H1 (cell line): Measurements from ENCODE around the gene NHSL2. TPM values are rescaled to one million over a fixed set of nuclear protein-coding genes. Genes with fewer than 3 reads are reported as not detected.

Experiments
- CTCF ChIA-PET: fragments of 300-600 bp; sonication (Branson Sonifier 250); formaldehyde crosslinking; loops from one replicate; lab custom pipeline; 2021; ENCODE audit not compliant: partially characterized antibody; lab: Charles Lee
- POLR2A ChIA-PET: fragments of 300-600 bp; sonication (Branson Sonifier 250); formaldehyde crosslinking; loops from one replicate; lab custom pipeline; 2021; ENCODE audit warnings: inconsistent platforms; ENCODE audit not compliant: partially characterized antibody; lab: Charles Lee
- DNase-seq, 2 experiments: peaks; one replicate each; pipeline versions ENCODE4 v3.0.0 to v3.0.0-alpha.2; 2010 to 2022; ENCODE audit warnings: low spot score in 2 of 2, low read depth in 1 of 2, mixed read lengths in 1 of 2
- FAIRE-seq: peaks from 2 replicates; lab custom pipeline; 2011; peaks lifted over from hg19 to GRCh38; lab: Jason Lieb, UNC
- H2AFZ ChIP-seq: 2 replicates; pipeline ENCODE4 v1.8.1; 2012; ENCODE audit warnings: low read length, inconsistent platforms
- H2AK5ac ChIP-seq: 2 replicates; pipeline ENCODE4 v1.6.1; 2013; ENCODE audit warnings: low read depth, low read length
- H2BK120ac ChIP-seq: replicated peaks from 2 replicates; pipeline ENCODE3; 2013; ENCODE audit warnings: low read depth, low read length, inconsistent platforms
- H2BK12ac ChIP-seq: 2 replicates; pipeline ENCODE4 v1.6.1; 2013; ENCODE audit warnings: low read depth, low read length
- H2BK15ac ChIP-seq: 2 replicates; pipeline ENCODE4 v1.6.1; 2013; ENCODE audit warnings: low read length
- H2BK20ac ChIP-seq: 2 replicates; pipeline ENCODE4 v1.6.1; 2013; ENCODE audit warnings: low read length
- H2BK5ac ChIP-seq: 2 replicates; pipeline ENCODE4 v1.6.1; 2013; ENCODE audit warnings: low read depth, low read length
- H3K14ac ChIP-seq: 2 replicates; pipeline ENCODE4 v1.6.1; 2013; ENCODE audit warnings: inconsistent platforms; ENCODE audit not compliant: insufficient read length
- H3K18ac ChIP-seq: 2 replicates; pipeline ENCODE4 v1.6.1; 2013; ENCODE audit warnings: low read length; ENCODE audit errors: extremely low read depth
- H3K23ac ChIP-seq: 2 replicates; pipeline ENCODE4 v1.6.1; 2013; ENCODE audit warnings: inconsistent platforms; ENCODE audit not compliant: insufficient read length
- H3K23me2 ChIP-seq: 2 replicates; pipeline ENCODE4 v1.6.1; 2013; ENCODE audit warnings: low read depth, low read length
- H3K27ac ChIP-seq: 2 replicates; pipeline ENCODE4 v1.6.1; 2011; ENCODE audit warnings: low read depth, low read length, inconsistent platforms
- H3K27me3 ChIP-seq, 4 experiments: replicated peaks in 1 of 4; 1 replicate in 1 of 4; 2 replicates in 3 of 4; pipeline versions ENCODE4 v1.6.1 to v1.8.1; 2011 to 2013; ENCODE audit warnings: low read length in 3 of 4, mild to moderate bottlenecking in 3 of 4, inconsistent platforms in 2 of 4, mixed read lengths in 2 of 4, moderate library complexity in 1 of 4; ENCODE audit not compliant: control insufficient read depth in 3 of 4, insufficient read depth in 3 of 4; ENCODE audit errors: extremely low read depth in 1 of 4
- H3K36me3 ChIP-seq, 4 experiments: 2 replicates each; pipeline versions ENCODE4 v1.6.1 to v1.8.1; 2011 to 2013; ENCODE audit warnings: mild to moderate bottlenecking in 4 of 4, low read length in 3 of 4, moderate library complexity in 2 of 4, control low read depth in 1 of 4, inconsistent platforms in 1 of 4; ENCODE audit not compliant: insufficient read depth in 4 of 4, control insufficient read depth in 2 of 4
- H3K4ac ChIP-seq: replicated peaks from 2 replicates; pipeline ENCODE3; 2013; ENCODE audit warnings: low read length, low read depth, mixed read lengths, inconsistent platforms; ENCODE audit not compliant: insufficient read length
- H3K4me1 ChIP-seq, 4 experiments: replicated peaks in 1 of 4; 1 replicate in 1 of 4; 2 replicates in 3 of 4; pipeline versions ENCODE4 v1.6.1 to v1.8.1; 2011 to 2013; ENCODE audit warnings: low read length in 3 of 4, inconsistent platforms in 2 of 4, mixed read lengths in 1 of 4; ENCODE audit not compliant: insufficient read depth in 4 of 4, control insufficient read depth in 3 of 4
- H3K4me2 ChIP-seq, 2 experiments: 2 replicates each; pipeline versions ENCODE4 v1.6.1 to v1.8.1; 2011 to 2013; ENCODE audit warnings: low read depth in 2 of 2, low read length in 2 of 2, control low read depth in 1 of 2, inconsistent platforms in 1 of 2, mild to moderate bottlenecking in 1 of 2; ENCODE audit not compliant: insufficient read depth in 1 of 2
- H3K4me3 ChIP-seq, 4 experiments: fragments of 200-600, 300-600 bp in 1 of 4; sonication (generic), shearing (Covaris generic), sonication (Bioruptor Twin) in 1 of 4; 2 replicates each; pipeline versions ENCODE4 v1.5.1 to v1.8.1; 2011 to 2016; ENCODE audit warnings: low read length in 4 of 4, low read depth in 3 of 4, control low read depth in 2 of 4, inconsistent platforms in 2 of 4, mild to moderate bottlenecking in 2 of 4, mixed read lengths in 1 of 4, moderate library complexity in 1 of 4; ENCODE audit not compliant: insufficient read depth in 2 of 4; ENCODE audit errors: extremely low read depth in 1 of 4
- H3K56ac ChIP-seq: replicated peaks from 2 replicates; pipeline ENCODE3; 2013; ENCODE audit warnings: low read depth, mild to moderate bottlenecking, mixed read lengths, low read length, inconsistent platforms; ENCODE audit not compliant: insufficient read length
- H3K79me1 ChIP-seq: 2 replicates; pipeline ENCODE4 v1.6.1; 2013; ENCODE audit warnings: low read depth, low read length, control low read depth
- H3K79me2 ChIP-seq, 2 experiments: 2 replicates each; pipeline versions ENCODE4 v1.6.1 to v1.8.1; 2012 to 2013; ENCODE audit warnings: low read length in 2 of 2, mild to moderate bottlenecking in 2 of 2, inconsistent platforms in 1 of 2; ENCODE audit not compliant: insufficient read depth in 2 of 2, control insufficient read depth in 1 of 2
- H3K9ac ChIP-seq, 4 experiments: replicated peaks in 1 of 4; 1 replicate in 1 of 4; 2 replicates in 3 of 4; pipeline versions ENCODE4 v1.6.1 to v1.8.1; 2011 to 2013; ENCODE audit warnings: low read depth in 3 of 4, low read length in 3 of 4, control low read depth in 2 of 4, mild to moderate bottlenecking in 2 of 4, moderate library complexity in 2 of 4, inconsistent platforms in 1 of 4; ENCODE audit errors: extremely low read depth in 1 of 4
- H3K9me3 ChIP-seq, 2 experiments: 2 replicates each; pipeline versions ENCODE4 v1.6.1 to v1.8.1; 2012 to 2013; ENCODE audit warnings: mild to moderate bottlenecking in 2 of 2, moderate library complexity in 2 of 2, control low read depth in 1 of 2, inconsistent platforms in 1 of 2, low read depth in 1 of 2, low read length in 1 of 2, mixed read lengths in 1 of 2; ENCODE audit not compliant: insufficient read depth in 2 of 2
- H4K20me1 ChIP-seq, 2 experiments: replicated peaks in 1 of 2; 2 replicates each; pipeline versions ENCODE3 to v1.8.1; 2011 to 2013; ENCODE audit warnings: inconsistent platforms in 2 of 2, low read length in 2 of 2, mild to moderate bottlenecking in 1 of 2; ENCODE audit not compliant: insufficient read depth in 2 of 2, control insufficient read depth in 1 of 2
- H4K5ac ChIP-seq: 2 replicates; pipeline ENCODE4 v1.6.1; 2013; ENCODE audit warnings: low read length, low read depth, mixed read lengths, inconsistent platforms; ENCODE audit not compliant: insufficient read length
- H4K8ac ChIP-seq: 2 replicates; pipeline ENCODE4 v1.8.0; 2013; ENCODE audit warnings: mild to moderate bottlenecking, moderate library complexity, low read length, inconsistent platforms; ENCODE audit not compliant: insufficient read depth; ENCODE audit errors: extremely low read depth
- H4K91ac ChIP-seq: replicated peaks from 2 replicates; pipeline ENCODE3; 2013; ENCODE audit warnings: low read length, mixed read lengths, inconsistent platforms; ENCODE audit not compliant: insufficient read length
- CREB1 ChIP-seq: IDR thresholded peaks from 2 replicates; pipeline ENCODE4 v1.6.1; 2012; ENCODE audit warnings: inconsistent platforms
- RFX5 ChIP-seq: IDR thresholded peaks from 2 replicates; pipeline ENCODE4 v1.6.1; 2011; ENCODE audit warnings: low read depth, low read length, improper control_type of control experiment, borderline replicate concordance
- WGBS, 2 experiments: shearing (Covaris generic) in 1 of 2; methylation state at CpG; one replicate each; pipeline versions ENCODE4 v1.1.6 to v1.1.7; 2013 to 2015; ENCODE audit warnings: low lambda C conversion rate in 2 of 2, mixed read lengths in 2 of 2, inconsistent platforms in 1 of 2, low coverage in 1 of 2, missing lambda C conversion rate in 1 of 2; ENCODE audit not compliant: insufficient replicate concordance in 2 of 2, insufficient coverage in 1 of 2, insufficient read length in 1 of 2; ENCODE audit errors: extremely low coverage in 1 of 2, missing lambda C conversion rate in 1 of 2; 5-methylcytosine and 5-hydroxymethylcytosine counted together
- polyA plus RNA-seq, 7 experiments: library from polyadenylated mRNA; depleted of rRNA in 3 of 7; stranded (reverse) in 5 of 7; unstranded in 2 of 7; fragments of >200 nt in 5 of 7; fragments of 200-250 nt in 2 of 7; gene quantifications; 1 replicate in 5 of 7; 2 replicates in 1 of 7; 4 replicates in 1 of 7; pipeline versions ENCODE4 v1.2.1 to v1.2.3, GENCODE V29; 2011 to 2013; ENCODE audit warnings: missing spikeins in 2 of 7, mixed read lengths in 2 of 7
- total RNA-seq: library from RNA; stranded (reverse); fragmentation: NEBNext Ultra II Directional; extraction: Animal tissue kit (Norgen Biotek cat#: 25700); gene quantifications from 2 replicates; pipeline ENCODE4 v1.2.1, GENCODE V29; 2021

Gene NHSL2
- total and polyA plus RNA-seq, 2 of the 8 experiments (the other 6 are each of a cell fraction or from before 2014, with no cell fraction given) = 3.7 to 7.2 TPM

DNA sequence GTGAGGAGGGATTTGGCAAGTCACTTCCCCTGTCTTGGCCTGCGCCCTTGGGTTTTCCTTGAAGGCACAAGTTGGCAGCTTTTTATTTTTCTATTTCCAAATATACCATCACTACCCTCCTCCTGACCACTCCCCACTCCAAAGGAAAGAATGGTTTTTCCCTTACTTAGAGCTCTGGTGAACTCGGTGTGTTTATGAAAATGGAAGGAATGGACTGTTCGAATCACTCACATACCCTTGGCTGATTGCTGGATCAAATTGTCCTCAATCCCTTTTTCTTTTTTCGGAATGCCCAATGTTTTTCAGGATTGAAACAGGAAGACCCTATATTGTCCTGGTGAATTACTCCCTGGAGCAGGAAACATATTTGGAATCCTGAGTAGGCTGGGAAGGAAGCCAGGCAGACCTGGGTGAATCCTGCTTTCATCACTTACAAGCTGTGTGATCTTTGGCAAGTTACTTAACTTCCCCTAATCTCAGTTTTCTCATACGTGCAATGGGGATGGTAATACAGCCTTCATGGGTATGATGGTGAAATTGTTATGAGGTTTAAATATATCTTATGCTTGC, 150.4 kb downstream of the NHSL2 start:
- H3K4me2 ChIP-seq = no peak overlapping the region
- H3K4me3 ChIP-seq = no peak overlapping the region
- ChIA-PET POLR2A (no interaction called here), CTCF (interaction anchor here (0.7 to 2.2 kb wide), 8 partner anchors 12 to 134 kb away, joined by 3 to 7 read pairs (median 4); no protein-coding TSS in a partner anchor)
- H2BK120ac ChIP-seq = no peak overlapping the region
- no peak overlapping the region for H2BK15ac ChIP-seq
- H3K9ac ChIP-seq = no peak overlapping the region
- H3K36me3 ChIP-seq = no peaks in the 10 kb centered on the region
- H2BK20ac ChIP-seq = no peak overlapping the region
- H3K27me3 ChIP-seq = no peaks in the 10 kb centered on the region
- H3K27ac ChIP-seq = no peak overlapping the region
- H3K23me2 ChIP-seq = 0 out of 2 replicates have a peak, but pooled peaks cover 1% of the 10 kb centered on the region
- no peak overlapping the region for H3K56ac ChIP-seq
- H4K91ac ChIP-seq = no peak overlapping the region
- no peak overlapping the region for H2BK5ac ChIP-seq
- H4K5ac ChIP-seq = no peak overlapping the region
- no peak overlapping the region for H3K23ac ChIP-seq
- H3K9me3 ChIP-seq = no peaks in the 10 kb centered on the region
- H3K79me1 ChIP-seq = no peaks in the 10 kb centered on the region
- no peak for FAIRE-seq
- WGBS, 2 experiments = 76% methylated on average over 5 of the region's 5 CpGs; no CpG with 5 or more reads in 1 of the 2 experiments
- no peak for DNase-seq
- H2AFZ ChIP-seq = no peak overlapping the region
- no peak overlapping the region for H2BK12ac ChIP-seq
- no peaks in the 10 kb centered on the region for H3K79me2 ChIP-seq
- TF ChIP-seq RFX5 (0 out of 2 replicates have a peak, but pooled peaks have one; percentile 0), CREB1 (no peak)
- H3K14ac ChIP-seq = no peak overlapping the region
- no peak overlapping the region for H3K4ac ChIP-seq
- H3K4me1 ChIP-seq = no peaks in the 10 kb centered on the region; a peak in 1 of 7 replicates
- H4K20me1 ChIP-seq = peaks cover 0 to 3% of the 10 kb centered on the region in 2 experiments
- H2AK5ac ChIP-seq = no peak overlapping the region
- H3K18ac ChIP-seq = no peak overlapping the region
- no peak overlapping the region for H4K8ac ChIP-seq
